SH-SY5Y (cell line): ENCODE results near the gene JUP.

Source experiments
- GATA2 ChIP-seq: IDR thresholded peaks from 2 replicates; pipeline ENCODE4 v1.6.1; 2011; ENCODE audit warnings: mild to moderate bottlenecking, low read depth, low read length
- GATA3 ChIP-seq: IDR thresholded peaks from 2 replicates; pipeline ENCODE4 v1.6.1; 2011; ENCODE audit warnings: low read depth, mild to moderate bottlenecking, low read length, moderate library complexity

GRCh38 chr17:41725134-41725533, 61.4 kb downstream of the JUP start:
- no peak for TF ChIP-seq GATA2
- TF ChIP-seq GATA3, result no peak
